Measurements from ENCODE around the gene H3-3A.

DNA sequence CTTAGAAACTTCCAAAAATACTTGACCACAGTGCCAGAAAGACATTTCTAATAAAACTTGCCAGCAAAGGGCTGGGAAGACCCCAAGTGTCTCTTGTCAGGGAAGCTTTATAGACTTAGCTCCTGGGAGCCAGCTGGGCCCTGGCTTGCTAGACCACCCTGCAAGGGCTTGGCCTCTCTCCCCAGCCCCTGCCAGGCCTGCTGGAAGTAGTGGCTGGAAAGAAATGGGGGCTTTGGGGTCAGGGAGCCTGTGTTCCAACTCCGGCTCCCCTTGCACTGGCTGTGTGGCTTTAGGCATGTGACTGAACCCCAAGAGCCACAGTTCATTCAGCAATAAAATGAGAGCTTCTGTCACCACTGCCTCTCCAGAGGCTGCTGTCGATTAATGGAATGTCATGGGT, 31.1 kb downstream of the H3-3A start:
- TF ChIP-seq, protein P1, sequence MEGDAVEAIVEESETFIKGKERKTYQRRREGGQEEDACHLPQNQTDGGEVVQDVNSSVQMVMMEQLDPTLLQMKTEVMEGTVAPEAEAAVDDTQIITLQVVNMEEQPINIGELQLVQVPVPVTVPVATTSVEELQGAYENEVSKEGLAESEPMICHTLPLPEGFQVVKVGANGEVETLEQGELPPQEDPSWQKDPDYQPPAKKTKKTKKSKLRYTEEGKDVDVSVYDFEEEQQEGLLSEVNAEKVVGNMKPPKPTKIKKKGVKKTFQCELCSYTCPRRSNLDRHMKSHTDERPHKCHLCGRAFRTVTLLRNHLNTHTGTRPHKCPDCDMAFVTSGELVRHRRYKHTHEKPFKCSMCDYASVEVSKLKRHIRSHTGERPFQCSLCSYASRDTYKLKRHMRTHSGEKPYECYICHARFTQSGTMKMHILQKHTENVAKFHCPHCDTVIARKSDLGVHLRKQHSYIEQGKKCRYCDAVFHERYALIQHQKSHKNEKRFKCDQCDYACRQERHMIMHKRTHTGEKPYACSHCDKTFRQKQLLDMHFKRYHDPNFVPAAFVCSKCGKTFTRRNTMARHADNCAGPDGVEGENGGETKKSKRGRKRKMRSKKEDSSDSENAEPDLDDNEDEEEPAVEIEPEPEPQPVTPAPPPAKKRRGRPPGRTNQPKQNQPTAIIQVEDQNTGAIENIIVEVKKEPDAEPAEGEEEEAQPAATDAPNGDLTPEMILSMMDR (IDR thresholded peaks at IDR 0.05; ENCODE audit: low read depth, low read length): no peak
- no peak for TF ChIP-seq EZH2phosphoT487 (IDR thresholded peaks at IDR 0.05; ENCODE audit: low read depth)

Data from OCI-LY3 (cell line).